ENCODE results near the gene CXXC1. TPM values are rescaled to one million over a fixed set of nuclear protein-coding genes. Genes with fewer than 3 reads are reported as not detected.
A peak's percentile ranks its signal among the peaks of the same experiment; 100 is the strongest.

Gene CXXC1
- total and polyA plus RNA-seq, 2 experiments from 2014 or later = 37.9 to 39.2 TPM

DNA sequence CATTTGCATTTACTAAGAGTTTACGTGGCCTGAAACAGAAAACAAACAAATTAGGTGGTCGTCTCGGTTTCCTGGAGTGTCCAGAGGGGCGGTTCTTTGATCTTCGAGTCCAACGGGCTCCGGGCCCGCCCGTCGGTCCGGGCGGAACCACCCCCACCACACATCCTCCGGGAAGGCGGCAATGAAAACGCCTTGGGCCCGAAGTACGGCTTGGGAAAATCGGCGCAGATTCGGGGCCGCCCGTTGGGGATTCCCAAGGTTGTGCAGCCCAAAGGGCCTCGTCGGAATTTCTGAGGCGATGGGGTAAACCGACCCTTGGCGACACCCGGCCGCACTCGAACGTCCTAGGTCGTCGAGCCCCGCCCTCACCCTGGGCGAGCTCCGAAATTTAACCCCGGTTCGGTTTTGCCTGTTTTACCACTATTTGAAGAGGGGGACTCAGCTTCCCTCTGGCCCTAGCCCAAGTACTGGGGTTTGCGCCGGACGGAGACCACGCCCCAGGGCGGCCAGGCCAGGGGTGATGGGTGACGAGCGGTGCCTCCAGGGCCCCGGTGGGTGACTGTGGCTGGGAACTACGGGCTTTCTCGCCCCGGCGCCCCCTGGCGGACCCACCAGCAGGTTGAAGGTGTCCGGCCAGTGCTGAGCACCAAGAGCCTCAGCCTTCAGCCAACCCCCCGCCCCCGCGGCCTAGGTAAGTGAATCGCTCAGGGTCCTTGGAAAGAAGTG, 19.3 kb downstream of the CXXC1 start:
- Histone ChIP-seq H3K79me2 (ENCODE audit: insufficient read depth) (no peaks in the 10 kb centered on the region), H3K4me1 (ENCODE audit: insufficient read depth) (no peaks in the 10 kb centered on the region), H3K4me3 (peak overlapping the region; percentile 70), H3K36me3 (ENCODE audit: low read depth) (peaks cover 22% of the 10 kb centered on the region; the same call in 1 of the 2 replicates), H4K20me1 (ENCODE audit: insufficient read depth) (no peaks in the 10 kb centered on the region), H3F3A (ENCODE audit: insufficient read depth) (peaks cover 27% of the 10 kb centered on the region; the same call in 1 of the 2 replicates), H3K9ac (peak overlapping the region; percentile 77), H2AFZ (peak overlapping the region; percentile 77), H3K27me3 (replicated peaks; ENCODE audit: insufficient read depth) (no peaks in the 10 kb centered on the region), H3K9me3 (ENCODE audit: low read depth) (no peaks in the 10 kb centered on the region), H3K4me2 (ENCODE audit: unreplicated experiment) (peak overlapping the region; percentile 78), H3K9me2 (ENCODE audit: insufficient read depth) (no peaks in the 10 kb centered on the region), H3K27ac (peak overlapping the region; percentile 71)
- no peak for TF ChIP-seq EZH2 (IDR thresholded peaks at IDR 0.05; ENCODE audit: insufficient read depth, poor library complexity, severe bottlenecking)
- TF ChIP-seq EZH2phosphoT487 (IDR thresholded peaks at IDR 0.05; ENCODE audit: insufficient read depth, low read depth) = no peak
- in situ Hi-C loops (cut with MboI) = no loop called here
- WGBS, 2 experiments (ENCODE audit: low coverage in 1 of 2, low lambda C conversion rate in 2 of 2, missing lambda C conversion rate in 2 of 2) = 26 to 29% methylated on average over 49 to 55 of the region's 56 CpGs
- DNase-seq = peak; percentile 82

DNA sequence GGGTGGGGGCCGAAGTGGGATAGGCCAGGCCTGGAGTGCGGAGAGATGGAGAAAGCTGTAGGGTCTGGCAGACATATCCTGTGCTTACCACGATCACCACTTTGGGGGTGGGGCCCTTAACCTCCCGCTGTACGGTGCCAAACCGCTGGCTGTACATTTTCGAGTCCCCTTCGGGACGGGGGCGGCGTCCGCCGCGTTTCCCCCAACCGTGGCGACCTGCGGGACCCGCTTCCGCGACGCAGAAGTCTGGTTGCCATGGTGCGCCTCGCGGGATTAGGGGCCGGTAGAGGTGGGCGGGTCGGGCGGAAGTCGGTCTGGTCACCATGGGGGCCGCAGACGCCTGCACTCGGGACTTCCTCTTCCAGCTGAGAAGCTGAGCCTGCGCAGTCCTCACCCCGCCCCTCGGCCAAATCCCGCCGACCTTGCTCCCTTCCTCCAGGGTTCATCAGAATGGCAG, 21.2 kb downstream of the CXXC1 start, which contains the start of gene CFAP53:
CFAP53 (minus strand) TSS at position 248 of the 457 bp plus-strand sequence; CDS start at position 157, 91 bp downstream.
- Histone ChIP-seq H3K9me3 (ENCODE audit: low read depth) (no peaks in the 10 kb centered on the region), H3K4me2 (ENCODE audit: unreplicated experiment) (peak within 1 kb of the TSS; percentile 83), H2AFZ (peak within 1 kb of the TSS; percentile 86), H3K4me3 (peak within 1 kb of the TSS; percentile 76), H3K9ac (peak within 1 kb of the TSS; percentile 75), H3K27me3 (replicated peaks; ENCODE audit: insufficient read depth) (no peaks in the 10 kb centered on the region), H3K27ac (no peak within 1 kb of the TSS; the same call in 1 of the 2 replicates), H3K9me2 (ENCODE audit: insufficient read depth) (no peaks in the 10 kb centered on the region), H3K79me2 (ENCODE audit: insufficient read depth) (no peaks in the 10 kb centered on the region), H3F3A (ENCODE audit: insufficient read depth) (peaks cover 20% of the 10 kb centered on the region; the same call in 1 of the 2 replicates), H3K4me1 (ENCODE audit: insufficient read depth) (no peaks in the 10 kb centered on the region), H3K36me3 (ENCODE audit: low read depth) (0 out of 2 replicates have a peak, but pooled peaks cover 12% of the 10 kb centered on the region), H4K20me1 (ENCODE audit: insufficient read depth) (no peaks in the 10 kb centered on the region)
- DNase-seq = peak; percentile 94
- WGBS, 2 experiments (ENCODE audit: low coverage in 1 of 2, low lambda C conversion rate in 2 of 2, missing lambda C conversion rate in 2 of 2) = 1 to 2% methylated on average over 24 to 37 of the region's 37 CpGs
- in situ Hi-C loops (cut with MboI) = no loop called here
- TF ChIP-seq EZH2phosphoT487 (IDR thresholded peaks at IDR 0.05; ENCODE audit: insufficient read depth, low read depth) = no peak
- TF ChIP-seq EZH2 (IDR thresholded peaks at IDR 0.05; ENCODE audit: insufficient read depth, poor library complexity, severe bottlenecking) = no peak

- TF ChIP-seq EZH2phosphoT487 (IDR thresholded peaks at IDR 0.05; ENCODE audit: insufficient read depth, low read depth) (no peak), EZH2 (IDR thresholded peaks at IDR 0.05; ENCODE audit: insufficient read depth, poor library complexity, severe bottlenecking) (no peak)
- H3F3A ChIP-seq (ENCODE audit: insufficient read depth) = no peaks in the 10 kb centered on the region
- no peak overlapping the region for H2AFZ ChIP-seq
- no peak overlapping the region for H3K9ac ChIP-seq
- H4K20me1 ChIP-seq (ENCODE audit: insufficient read depth) = no peaks in the 10 kb centered on the region
- no peak overlapping the region for H3K4me3 ChIP-seq
- no peaks in the 10 kb centered on the region for H3K79me2 ChIP-seq (ENCODE audit: insufficient read depth)
- DNase-seq = no peak
- H3K27me3 ChIP-seq (replicated peaks; ENCODE audit: insufficient read depth) = no peaks in the 10 kb centered on the region
- no peaks in the 10 kb centered on the region for H3K4me1 ChIP-seq (ENCODE audit: insufficient read depth)
- no peaks in the 10 kb centered on the region for H3K36me3 ChIP-seq (ENCODE audit: low read depth)
- no peaks in the 10 kb centered on the region for H3K9me3 ChIP-seq (ENCODE audit: low read depth)
- in situ Hi-C loops (cut with MboI) = no loop called here
- no peak overlapping the region for H3K27ac ChIP-seq
- H3K4me2 ChIP-seq (ENCODE audit: unreplicated experiment) = no peak overlapping the region
- H3K9me2 ChIP-seq (ENCODE audit: insufficient read depth) = no peaks in the 10 kb centered on the region
Observed at GRCh38 chr18:50262977-50263376, 24.5 kb downstream of the CXXC1 start.

GRCh38 chr18:50250935-50251334, 36.6 kb downstream of the CXXC1 start:
- Histone ChIP-seq H3K4me1 (ENCODE audit: insufficient read depth) (no peaks in the 10 kb centered on the region), H3K4me2 (ENCODE audit: unreplicated experiment) (no peak overlapping the region), H3F3A (ENCODE audit: insufficient read depth) (no peaks in the 10 kb centered on the region), H3K27me3 (replicated peaks; ENCODE audit: insufficient read depth) (no peaks in the 10 kb centered on the region), H2AFZ (no peak overlapping the region), H3K36me3 (ENCODE audit: low read depth) (no peaks in the 10 kb centered on the region), H3K9ac (no peak overlapping the region), H3K4me3 (no peak overlapping the region), H3K27ac (no peak overlapping the region), H3K9me2 (ENCODE audit: insufficient read depth) (no peaks in the 10 kb centered on the region), H3K9me3 (ENCODE audit: low read depth) (no peaks in the 10 kb centered on the region), H4K20me1 (ENCODE audit: insufficient read depth) (no peaks in the 10 kb centered on the region), H3K79me2 (ENCODE audit: insufficient read depth) (no peaks in the 10 kb centered on the region)
- in situ Hi-C loops (cut with MboI) = no loop called here
- DNase-seq = no peak
- TF ChIP-seq EZH2phosphoT487 (IDR thresholded peaks at IDR 0.05; ENCODE audit: insufficient read depth, low read depth) = no peak
- TF ChIP-seq EZH2 (IDR thresholded peaks at IDR 0.05; ENCODE audit: insufficient read depth, poor library complexity, severe bottlenecking) = no peak
- WGBS, 2 experiments (ENCODE audit: low coverage in 1 of 2, low lambda C conversion rate in 2 of 2, missing lambda C conversion rate in 2 of 2) = 43 to 48% methylated on average over 3 of the region's 3 CpGs

Measured in GM23248 (cell line).